MG63 (cell line): ENCODE data around the gene TLE3. TPM values are rescaled to one million over a fixed set of nuclear protein-coding genes. Genes with fewer than 3 reads are reported as not detected.
"Not testable (repeated sequence)": the region's sequence is repeated elsewhere in the genome, so short reads cannot be mapped to it uniquely, and the experiment has no call there.

Source experiments
- DNase-seq: peaks from one replicate; pipeline ENCODE4 v3.0.0-alpha.2; 2020
- H3K27me3 ChIP-seq: fragments of 250-450 bp; sonication (Bioruptor Pico); 2 replicates; pipeline ENCODE4 v1.5.1; 2020; ENCODE audit warnings: mild to moderate bottlenecking, moderate library complexity
- H3K36me3 ChIP-seq: fragments of 250-450 bp; sonication (Bioruptor Pico); 2 replicates; pipeline ENCODE4 v1.5.1; 2020; ENCODE audit warnings: mild to moderate bottlenecking, moderate library complexity
- H3K4me3 ChIP-seq: fragments of 250-450 bp; sonication (Bioruptor Pico); 2 replicates; pipeline ENCODE4 v1.5.1; 2020; ENCODE audit warnings: mild to moderate bottlenecking, moderate library complexity
- H3K9me3 ChIP-seq: fragments of 250-450 bp; sonication (Bioruptor Pico); 2 replicates; pipeline ENCODE4 v1.5.1; 2020; ENCODE audit warnings: mild to moderate bottlenecking, moderate library complexity
- total RNA-seq: library from RNA; depleted of rRNA; stranded (reverse); fragments of >200 nt; shearing (Covaris generic); gene quantifications from 2 replicates; pipeline ENCODE4 v1.2.3, GENCODE V29; 2014; ENCODE audit warnings: low replicate concordance; rRNA removed

Gene TLE3
- total RNA-seq: 42.9 and 86.7 TPM in 2 replicates

DNA sequence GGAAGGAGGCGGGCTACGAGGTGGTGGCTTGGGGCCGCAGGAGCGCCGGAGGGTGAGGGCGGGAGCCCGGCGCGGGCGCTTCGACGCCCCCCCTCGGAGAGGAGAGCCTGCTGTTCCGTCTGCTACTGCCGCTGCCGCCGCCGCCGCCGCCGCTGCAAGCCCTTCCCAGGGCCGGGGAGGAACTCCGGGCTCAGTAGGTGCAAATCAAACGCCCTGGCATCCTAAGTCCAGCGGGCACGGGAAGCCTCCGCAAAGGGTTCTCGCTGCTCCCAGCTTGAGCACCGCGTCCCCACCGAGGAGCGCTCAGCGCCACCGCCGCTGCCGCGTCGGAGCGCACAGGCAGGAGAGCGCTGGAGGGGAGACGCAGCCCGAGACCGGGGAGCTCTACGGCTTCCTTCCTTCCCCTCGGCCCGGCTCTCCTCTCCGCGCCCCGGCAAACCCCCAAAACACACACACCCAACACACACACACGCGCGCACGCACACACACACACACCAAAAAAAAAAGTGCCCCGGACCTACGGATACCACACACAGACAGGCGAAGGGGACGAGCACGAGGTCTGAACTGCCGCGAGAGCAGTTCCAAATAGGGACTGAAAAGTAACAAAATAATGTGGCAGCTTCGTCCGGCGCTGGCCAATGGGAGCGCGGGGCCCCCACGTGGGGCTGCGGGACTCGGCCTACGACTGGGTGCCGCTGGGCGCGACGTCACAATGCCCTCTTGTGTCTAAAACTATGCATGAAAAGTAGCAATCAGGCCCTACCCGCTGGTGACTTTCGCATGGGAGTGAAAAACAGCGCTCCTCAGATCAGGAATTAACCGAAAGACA is at the start of gene TLE3:
Gene TLE3, minus strand, starts transcription at position 597 of the 832 bp plus-strand sequence. CDS start 1,119 bp downstream, outside the sequence.
- Histone ChIP-seq H3K36me3 (peaks cover 35% of the 10 kb centered on the region), H3K4me3 (peak within 1 kb of the TSS; percentile 71), H3K27me3 (no peaks in the 10 kb centered on the region), H3K9me3 (no peaks in the 10 kb centered on the region)
- peak; percentile 100 for DNase-seq

DNA sequence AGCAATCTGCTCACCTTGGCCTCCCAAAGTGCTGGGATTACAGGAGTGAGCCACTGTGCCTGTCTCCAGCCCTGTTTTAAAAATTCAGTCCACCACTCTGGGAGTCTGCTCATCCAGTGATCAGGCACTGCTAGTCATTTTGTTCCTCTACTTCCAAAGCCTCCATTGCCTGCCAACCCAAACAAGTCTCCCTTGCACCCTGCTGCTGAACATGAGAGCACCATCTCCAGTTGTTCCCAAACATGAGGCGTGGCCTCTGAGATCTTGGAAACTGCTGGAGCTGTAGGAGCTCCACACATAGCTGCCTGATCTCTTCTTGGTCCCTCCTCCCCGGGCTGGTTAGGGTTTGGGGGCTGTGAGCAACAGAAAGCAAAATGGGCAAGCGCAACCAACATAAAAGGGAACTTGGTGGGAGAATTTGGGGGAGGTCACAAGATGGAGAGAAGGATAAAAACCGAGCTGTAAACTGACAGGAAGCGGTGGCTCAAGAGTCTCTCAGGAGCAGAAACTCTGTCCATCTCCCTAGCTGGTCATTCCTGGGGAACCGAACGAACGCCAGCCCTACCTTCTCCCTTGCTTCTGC is 49.6 kb upstream of the TLE3 start:
- H3K9me3 ChIP-seq: no peaks in the 10 kb centered on the region
- H3K27me3 ChIP-seq: no peaks in the 10 kb centered on the region
- no peaks in the 10 kb centered on the region for H3K36me3 ChIP-seq
- peak; percentile 43 for DNase-seq
- no peak overlapping the region for H3K4me3 ChIP-seq

DNA sequence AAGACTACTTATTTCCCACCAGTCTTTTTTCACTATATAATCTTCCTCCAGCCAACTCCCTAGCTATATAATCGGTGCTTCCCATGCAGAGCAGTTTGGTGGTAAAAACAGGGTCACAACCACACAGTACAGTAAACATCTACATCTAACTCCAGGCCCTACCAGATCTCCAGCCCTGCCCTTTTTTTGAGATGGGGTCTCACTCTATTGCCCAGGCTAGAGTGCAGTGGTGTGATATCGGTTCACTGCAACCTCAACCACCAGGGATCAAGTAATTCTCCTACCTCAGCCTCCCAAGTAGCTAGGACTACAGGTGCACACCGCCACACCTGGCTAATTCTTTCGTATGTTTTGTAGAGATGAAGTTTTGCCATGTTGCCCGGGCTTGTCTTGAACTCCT is 49.1 kb upstream of the TLE3 start:
- Histone ChIP-seq H3K27me3 (no peaks in the 10 kb centered on the region), H3K4me3 (no peak overlapping the region), H3K9me3 (no peaks in the 10 kb centered on the region), H3K36me3 (no peaks in the 10 kb centered on the region)
- no peak for DNase-seq

DNA sequence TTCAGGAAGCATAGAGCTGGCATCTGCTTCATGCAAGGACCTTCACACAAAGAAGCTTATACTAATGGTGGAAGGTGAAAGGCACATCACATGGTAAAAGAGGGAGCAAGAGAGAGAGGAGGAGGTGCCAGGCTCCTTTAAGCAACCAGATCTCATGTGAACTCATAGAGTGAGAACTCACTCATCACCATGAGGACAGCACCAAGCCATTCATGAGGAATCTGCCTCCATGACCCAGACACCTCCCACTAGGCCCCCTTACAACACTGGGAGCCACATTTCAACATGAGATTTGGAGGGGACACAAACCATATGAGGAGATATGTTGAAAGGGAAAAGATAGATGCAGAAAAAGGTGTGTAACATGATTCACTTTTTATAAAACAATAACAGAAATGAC is 48.4 kb upstream of the TLE3 start:
- DNase-seq: no peak
- H3K9me3 ChIP-seq: no peaks in the 10 kb centered on the region
- no peak overlapping the region for H3K4me3 ChIP-seq
- no peaks in the 10 kb centered on the region for H3K36me3 ChIP-seq
- no peaks in the 10 kb centered on the region for H3K27me3 ChIP-seq

DNA sequence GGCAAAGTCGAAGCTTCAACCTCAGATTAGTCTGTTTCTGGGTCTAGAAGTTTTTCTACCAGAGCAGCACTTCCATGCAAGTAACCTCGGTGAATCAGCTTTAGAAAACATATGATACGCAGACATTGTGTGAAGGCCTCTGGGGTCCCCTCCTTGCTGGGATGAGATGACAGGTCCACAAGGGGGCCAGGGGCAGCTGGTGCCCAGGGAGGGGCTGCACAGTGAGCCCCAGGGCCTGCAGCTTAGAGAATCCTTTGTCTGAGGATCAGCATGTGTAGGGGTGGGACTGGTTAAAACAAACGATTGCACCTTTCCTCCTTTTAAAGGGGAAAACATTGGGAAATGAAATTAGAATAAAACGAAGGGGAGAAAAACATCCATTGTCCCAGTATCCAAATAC is 47.5 kb upstream of the TLE3 start:
- no peak overlapping the region for H3K4me3 ChIP-seq
- no peak for DNase-seq
- H3K27me3 ChIP-seq: no peaks in the 10 kb centered on the region

DNA sequence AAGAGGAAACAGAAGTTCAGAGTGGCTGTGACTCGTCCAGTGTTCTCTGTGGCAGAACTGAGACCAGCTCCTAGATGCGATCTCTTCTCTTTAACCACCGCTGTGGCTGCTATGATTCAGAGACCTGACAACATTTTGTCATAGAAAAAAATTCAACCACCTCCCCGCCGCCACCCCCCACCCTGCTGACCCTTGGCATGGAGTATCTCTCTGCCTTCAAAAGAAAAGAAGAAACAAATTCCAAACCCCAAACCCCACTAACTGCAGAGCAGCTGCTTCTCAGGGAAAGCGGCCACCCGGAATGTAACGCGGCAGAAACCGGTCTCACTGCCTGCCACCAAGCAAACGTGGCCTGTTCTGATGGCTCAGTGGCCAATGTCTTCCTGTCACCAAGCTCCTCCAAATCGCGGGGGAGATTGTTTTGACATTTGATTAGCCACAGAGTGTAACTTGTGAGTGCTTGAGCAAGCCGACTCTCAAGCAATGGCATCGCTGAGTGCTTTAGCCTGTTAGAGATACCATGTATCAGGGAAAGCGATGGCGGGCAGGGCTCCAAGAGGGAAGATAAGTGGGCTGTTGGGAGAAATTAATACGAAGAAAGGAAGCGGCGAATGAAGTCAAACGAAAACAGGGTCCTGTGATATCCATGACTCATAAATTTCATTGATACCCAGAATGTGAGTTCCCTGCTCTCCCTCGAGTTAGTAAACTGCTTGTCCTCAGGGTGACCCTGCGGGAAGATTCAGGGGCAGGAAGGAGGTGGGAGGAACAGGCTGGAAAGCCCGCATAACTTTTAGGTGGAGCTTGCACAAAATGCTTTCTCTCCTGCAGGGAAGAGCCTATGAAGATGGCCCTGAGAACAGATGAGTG is 44.8 kb upstream of the TLE3 start:
- DNase-seq: peak; percentile 43
- Histone ChIP-seq H3K36me3 (no peaks in the 10 kb centered on the region), H3K27me3 (no peaks in the 10 kb centered on the region), H3K4me3 (no peak overlapping the region), H3K9me3 (no peaks in the 10 kb centered on the region)

More for the DNA sequence above, 47.5 kb upstream of the TLE3 start:
- H3K36me3 ChIP-seq: no peaks in the 10 kb centered on the region
- H3K9me3 ChIP-seq: no peaks in the 10 kb centered on the region

DNA sequence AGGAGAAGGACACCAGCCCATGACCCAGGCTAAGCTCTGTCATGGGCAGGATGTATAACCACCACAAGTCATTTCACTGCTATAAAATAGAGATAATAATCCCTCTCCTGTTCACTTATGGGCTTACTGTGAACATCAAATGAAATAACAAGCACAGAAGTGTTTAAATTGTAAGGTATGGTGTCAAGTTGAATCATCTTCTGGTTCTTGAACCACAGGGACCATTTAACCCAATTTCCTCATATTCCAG is 44.3 kb upstream of the TLE3 start:
- Histone ChIP-seq H3K4me3 (no peak overlapping the region), H3K9me3 (no peaks in the 10 kb centered on the region), H3K36me3 (no peaks in the 10 kb centered on the region), H3K27me3 (no peaks in the 10 kb centered on the region)
- no peak for DNase-seq

DNA sequence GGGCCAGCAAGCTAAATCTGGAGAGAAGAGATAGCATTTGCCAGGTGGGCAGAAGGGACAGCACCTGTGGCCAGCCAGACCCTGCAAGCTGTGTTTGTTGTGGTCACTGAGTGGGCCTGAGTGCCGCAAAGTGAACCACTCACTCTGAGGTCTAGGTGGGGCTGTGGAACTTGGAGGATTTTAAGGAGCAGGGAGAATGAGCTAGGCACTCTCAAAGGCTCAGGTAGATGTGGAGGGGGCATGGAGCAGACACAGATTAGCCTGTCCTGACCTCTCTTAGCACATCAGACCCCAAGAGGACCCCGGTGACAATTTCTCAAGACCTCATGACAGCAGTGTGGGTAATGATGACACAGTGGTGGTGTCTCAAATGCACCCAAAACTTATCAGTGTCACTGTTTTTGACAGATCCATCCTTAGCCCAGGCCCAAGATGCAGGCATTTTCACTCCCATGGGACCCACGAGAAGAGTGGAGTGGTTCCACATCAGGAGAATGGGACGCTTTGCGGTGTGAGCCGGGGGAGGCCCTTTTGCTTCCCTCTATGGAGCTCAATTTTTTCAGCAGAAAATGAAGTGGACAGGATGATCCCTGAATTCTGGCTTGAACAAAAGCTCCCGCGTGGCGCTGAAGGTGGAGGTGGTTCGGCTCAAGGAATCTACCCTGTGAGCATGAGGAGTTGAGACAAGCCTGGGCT is 43.8 kb upstream of the TLE3 start:
- Histone ChIP-seq H3K27me3 (no peaks in the 10 kb centered on the region), H3K9me3 (no peaks in the 10 kb centered on the region), H3K36me3 (no peaks in the 10 kb centered on the region), H3K4me3 (no peak overlapping the region)
- DNase-seq: no peak

DNA sequence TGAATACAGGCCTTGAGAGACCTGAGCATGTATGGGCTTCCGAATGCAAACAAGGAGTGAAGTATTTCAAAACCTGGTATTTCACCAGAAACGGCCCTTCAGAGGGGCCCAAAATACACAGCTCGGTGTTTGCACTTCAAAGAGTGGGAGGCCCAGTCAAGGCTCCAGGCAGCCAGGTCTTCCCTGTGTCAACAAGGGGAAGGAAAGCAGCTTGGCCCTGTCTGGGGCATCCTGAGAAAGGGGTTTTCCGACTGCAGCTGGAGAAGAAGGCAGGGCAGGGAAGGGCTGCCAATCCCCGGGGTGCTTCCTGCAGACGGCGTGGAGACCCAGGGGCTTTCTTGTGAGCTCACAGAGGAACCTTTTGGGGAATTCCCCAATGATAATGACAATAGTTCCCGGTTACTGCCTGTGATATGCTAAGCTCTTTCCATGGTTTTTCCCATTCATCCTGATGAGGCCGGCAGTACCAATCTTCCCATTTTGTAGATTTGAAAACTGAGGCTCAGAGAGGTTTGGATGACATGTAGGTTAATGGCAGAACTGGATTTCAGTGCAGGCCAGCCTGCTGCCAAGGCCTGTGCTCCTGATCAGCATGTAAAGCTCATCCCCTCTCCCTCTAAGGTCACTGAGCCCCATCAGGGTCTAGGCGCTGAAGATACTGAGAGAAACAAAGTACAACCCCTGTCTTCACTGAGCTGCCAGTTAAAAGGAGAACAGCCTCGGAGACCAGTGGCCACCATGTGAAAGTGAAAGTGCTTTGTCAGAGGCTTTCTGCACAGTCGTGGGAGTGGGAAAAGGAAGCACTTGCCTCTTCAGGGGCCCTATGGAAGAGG is 43.0 kb upstream of the TLE3 start:
- Histone ChIP-seq H3K27me3 (no peaks in the 10 kb centered on the region), H3K36me3 (no peaks in the 10 kb centered on the region), H3K9me3 (no peaks in the 10 kb centered on the region), H3K4me3 (no peak overlapping the region)
- peak; percentile 56 for DNase-seq

DNA sequence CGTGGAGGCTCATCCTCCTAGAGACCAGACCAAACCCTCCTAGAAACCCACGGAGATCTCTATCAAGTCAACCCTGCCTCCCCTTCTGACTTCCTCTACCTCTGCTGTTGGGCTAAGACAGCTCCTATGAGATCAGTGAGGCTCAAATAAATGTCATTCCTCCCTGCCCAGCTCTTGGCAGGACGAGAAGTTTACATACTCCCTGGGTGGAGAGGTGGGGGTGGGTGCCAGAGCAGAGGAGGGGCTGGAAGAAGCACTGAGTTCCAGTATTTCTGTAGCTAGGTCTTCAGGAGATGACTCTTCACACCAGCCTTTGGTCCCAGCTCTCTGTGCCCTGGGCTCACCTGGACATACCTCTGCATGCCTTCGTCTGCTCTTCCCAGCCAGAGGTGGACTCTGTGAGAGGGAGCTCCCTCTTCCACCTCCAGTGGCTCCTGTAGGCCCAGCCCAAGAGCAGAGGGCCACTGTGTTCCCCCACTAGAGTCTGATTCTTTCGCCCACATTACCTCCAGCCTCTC is 42.4 kb upstream of the TLE3 start:
- Histone ChIP-seq H3K9me3 (no peaks in the 10 kb centered on the region), H3K36me3 (no peaks in the 10 kb centered on the region), H3K27me3 (no peaks in the 10 kb centered on the region), H3K4me3 (no peak overlapping the region)
- peak; percentile 37 for DNase-seq

DNA sequence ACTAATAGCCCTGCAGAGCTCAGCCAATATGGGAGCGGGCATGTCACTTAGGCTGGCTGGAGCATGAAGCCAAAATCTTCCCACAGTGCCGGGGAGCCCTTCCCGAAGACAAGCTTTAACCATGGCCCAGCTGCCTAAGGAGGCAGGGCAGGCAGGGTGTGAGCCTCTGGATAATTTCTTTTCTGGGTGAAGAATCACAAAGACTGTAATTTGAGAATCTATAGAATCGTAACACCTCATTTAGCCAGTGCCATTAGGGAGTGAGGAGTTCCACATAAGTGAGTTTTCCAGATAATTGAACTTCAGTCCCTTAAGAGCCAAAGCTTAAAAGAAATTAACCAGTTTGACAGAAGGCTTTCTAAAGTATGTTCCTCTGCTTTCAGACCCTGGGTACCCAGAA is 40.2 kb upstream of the TLE3 start:
- Histone ChIP-seq H3K36me3 (no peaks in the 10 kb centered on the region), H3K4me3 (no peak overlapping the region), H3K9me3 (no peaks in the 10 kb centered on the region), H3K27me3 (no peaks in the 10 kb centered on the region)
- no peak for DNase-seq

DNA sequence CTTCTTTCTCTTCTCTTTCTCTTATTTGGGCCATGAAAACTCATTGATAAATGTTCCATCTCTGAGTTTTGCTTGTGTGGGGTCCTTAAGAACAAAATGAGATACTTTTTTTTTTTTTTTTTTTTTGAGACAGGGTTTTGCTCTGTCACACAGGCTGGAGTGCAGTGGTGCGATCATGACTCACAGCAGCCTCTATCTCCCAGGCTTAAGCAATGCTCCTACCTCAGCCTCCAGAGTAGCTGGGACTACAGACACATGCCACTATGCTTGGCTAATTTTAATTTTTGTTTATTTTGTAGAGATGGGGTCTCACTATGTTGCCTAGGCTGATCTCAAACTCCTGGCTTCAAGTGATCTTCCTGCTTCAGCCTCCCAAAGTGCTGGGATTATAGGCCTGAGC is 39.3 kb upstream of the TLE3 start:
- not testable (repeated sequence) for H3K27me3 ChIP-seq, DNase-seq

DNA sequence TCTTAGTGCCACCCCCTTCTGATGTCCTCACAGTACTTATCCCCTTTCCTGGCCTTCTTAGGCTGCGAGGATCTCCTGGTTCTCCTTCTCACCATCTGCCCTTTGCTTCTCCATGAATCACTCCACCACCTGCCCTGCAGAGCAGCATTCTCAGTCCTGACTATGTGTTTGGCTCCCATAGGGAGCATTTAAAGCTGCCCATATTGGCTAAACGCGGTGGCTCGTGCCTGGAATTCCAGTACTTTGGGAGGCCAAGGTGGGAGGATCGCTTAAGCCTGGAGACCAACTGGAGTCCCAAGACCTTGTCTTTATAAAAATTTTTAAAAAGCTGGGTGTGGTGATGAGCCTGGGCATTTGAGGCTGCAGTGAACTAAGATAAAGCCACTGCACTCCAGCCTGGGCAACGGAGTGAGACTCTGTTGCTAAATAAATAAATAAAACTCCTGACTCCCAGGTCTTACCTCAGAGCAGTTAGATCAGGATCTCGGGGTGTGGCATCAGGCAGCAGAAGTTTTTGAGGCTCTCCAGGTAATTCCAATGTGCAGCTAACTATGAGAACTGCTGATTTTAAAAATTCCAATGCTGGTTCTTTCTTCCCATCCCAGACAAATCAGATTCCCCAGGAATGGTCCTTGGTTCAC is 36.2 kb upstream of the TLE3 start:
- Histone ChIP-seq H3K9me3 (no peaks in the 10 kb centered on the region), H3K36me3 (no peaks in the 10 kb centered on the region), H3K4me3 (no peak overlapping the region), H3K27me3 (no peaks in the 10 kb centered on the region)
- DNase-seq: no peak

More for the DNA sequence above, 39.3 kb upstream of the TLE3 start:
- H3K36me3 ChIP-seq, H3K4me3 ChIP-seq, H3K9me3 ChIP-seq: not testable (repeated sequence)

DNA sequence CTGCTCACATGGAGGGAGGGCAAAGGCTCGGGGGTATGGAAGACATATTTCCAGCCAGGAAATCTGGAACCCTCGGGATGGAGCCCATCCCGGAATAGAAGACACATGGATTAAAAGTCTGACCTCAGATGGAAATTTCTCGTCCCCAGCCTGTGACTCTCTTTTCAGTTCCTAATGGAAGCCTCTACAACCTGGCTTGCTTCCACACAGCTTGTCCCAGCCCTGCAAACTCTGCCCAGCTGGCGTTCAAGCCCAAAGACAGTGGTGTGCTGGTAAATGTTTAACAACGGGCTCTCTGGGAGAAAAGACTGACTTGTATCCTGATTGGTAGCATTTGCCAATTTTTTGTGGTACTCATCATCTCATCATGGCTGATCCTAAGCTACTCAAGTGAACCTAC is 35.6 kb upstream of the TLE3 start:
- no peak for DNase-seq
- no peaks in the 10 kb centered on the region for H3K36me3 ChIP-seq
- H3K27me3 ChIP-seq: no peaks in the 10 kb centered on the region
- no peaks in the 10 kb centered on the region for H3K9me3 ChIP-seq
- no peak overlapping the region for H3K4me3 ChIP-seq

DNA sequence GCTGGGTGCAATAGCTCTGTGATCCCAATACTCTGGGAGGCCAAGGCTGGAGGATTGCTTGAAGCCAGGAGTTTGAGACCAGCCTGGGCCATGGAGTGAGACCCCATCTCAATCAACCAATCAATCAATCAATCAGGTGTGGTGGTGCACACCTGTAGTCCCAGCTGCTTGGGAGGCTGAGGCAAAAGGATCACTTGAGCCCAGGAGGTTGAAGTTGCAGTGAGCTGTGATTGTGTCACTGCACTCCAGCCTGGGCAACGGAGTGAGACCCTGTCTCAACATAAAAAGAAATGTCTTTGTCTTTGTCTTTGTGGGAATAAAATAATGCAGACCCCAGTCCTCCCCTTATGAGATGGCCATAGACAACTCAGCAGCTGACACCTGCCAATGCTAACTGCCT is 34.9 kb upstream of the TLE3 start:
- H3K4me3 ChIP-seq: no peak overlapping the region
- no peaks in the 10 kb centered on the region for H3K36me3 ChIP-seq
- no peak for DNase-seq
- H3K9me3 ChIP-seq: no peaks in the 10 kb centered on the region
- no peaks in the 10 kb centered on the region for H3K27me3 ChIP-seq

DNA sequence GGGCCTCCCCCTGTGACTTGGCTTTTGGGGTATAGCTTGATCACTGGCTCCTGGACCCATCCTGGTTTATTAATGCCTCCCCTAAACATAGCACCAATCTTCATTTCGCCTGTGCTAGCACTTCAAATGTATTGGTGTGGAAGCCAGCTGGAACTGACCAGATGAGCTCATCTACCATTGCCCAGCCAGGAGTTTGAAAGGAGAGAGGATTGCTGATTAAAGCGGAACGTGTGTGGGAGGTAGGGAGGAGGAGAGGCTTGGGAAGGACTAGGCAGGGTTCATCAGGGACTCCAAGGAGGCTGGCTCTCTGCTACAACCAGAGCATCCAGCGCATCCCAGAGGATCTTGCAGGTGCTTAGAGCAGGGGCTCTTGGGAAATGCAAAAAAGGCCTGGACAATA is 34.4 kb upstream of the TLE3 start:
- Histone ChIP-seq H3K9me3 (no peaks in the 10 kb centered on the region), H3K27me3 (no peaks in the 10 kb centered on the region), H3K36me3 (no peaks in the 10 kb centered on the region), H3K4me3 (no peak overlapping the region)
- DNase-seq: peak; percentile 79
